ENCODE results near the gene MBD2.

DNA sequence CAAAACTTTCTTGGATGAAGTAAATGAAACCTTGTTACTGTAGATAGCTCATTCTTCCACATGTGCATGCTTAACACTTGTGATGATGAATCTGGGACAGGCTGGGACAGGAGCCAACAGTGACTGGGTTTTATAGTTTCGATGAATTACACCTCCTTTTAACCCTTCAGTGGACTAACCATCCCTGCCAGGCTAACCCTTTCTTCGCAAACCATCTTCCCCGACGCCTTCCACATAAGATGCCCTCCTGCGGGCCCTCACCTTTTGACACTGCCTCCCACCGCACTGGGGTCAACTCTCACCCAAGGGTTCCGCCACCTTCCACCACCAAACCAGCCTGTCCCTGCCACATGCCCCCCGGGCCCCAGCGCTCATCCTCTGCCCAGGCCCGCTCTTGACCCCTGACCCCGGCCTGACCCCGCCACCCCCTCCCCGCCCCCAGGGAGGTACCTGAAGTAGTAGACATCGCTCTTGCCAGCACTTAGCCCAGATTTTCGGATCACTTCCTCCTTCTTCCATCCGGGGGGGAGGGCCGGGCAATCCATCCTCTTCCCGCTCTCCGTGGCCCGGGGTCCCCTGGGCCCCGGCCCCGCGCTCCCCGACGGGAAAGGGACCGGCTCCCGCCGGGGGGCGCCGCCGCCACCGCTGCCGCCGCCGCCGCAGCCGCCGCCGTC lies 764 bp downstream of the MBD2 start:
- TF ChIP-seq EP300 (IDR thresholded peaks at IDR 0.05; ENCODE audit: borderline replicate concordance), result no peak
- TF ChIP-seq RAD21 (IDR thresholded peaks at IDR 0.05; ENCODE audit: low read depth), result no peak
- TF ChIP-seq CREB1 (IDR thresholded peaks at IDR 0.05; ENCODE audit: low read depth), result no peak
- TF ChIP-seq, protein P1, sequence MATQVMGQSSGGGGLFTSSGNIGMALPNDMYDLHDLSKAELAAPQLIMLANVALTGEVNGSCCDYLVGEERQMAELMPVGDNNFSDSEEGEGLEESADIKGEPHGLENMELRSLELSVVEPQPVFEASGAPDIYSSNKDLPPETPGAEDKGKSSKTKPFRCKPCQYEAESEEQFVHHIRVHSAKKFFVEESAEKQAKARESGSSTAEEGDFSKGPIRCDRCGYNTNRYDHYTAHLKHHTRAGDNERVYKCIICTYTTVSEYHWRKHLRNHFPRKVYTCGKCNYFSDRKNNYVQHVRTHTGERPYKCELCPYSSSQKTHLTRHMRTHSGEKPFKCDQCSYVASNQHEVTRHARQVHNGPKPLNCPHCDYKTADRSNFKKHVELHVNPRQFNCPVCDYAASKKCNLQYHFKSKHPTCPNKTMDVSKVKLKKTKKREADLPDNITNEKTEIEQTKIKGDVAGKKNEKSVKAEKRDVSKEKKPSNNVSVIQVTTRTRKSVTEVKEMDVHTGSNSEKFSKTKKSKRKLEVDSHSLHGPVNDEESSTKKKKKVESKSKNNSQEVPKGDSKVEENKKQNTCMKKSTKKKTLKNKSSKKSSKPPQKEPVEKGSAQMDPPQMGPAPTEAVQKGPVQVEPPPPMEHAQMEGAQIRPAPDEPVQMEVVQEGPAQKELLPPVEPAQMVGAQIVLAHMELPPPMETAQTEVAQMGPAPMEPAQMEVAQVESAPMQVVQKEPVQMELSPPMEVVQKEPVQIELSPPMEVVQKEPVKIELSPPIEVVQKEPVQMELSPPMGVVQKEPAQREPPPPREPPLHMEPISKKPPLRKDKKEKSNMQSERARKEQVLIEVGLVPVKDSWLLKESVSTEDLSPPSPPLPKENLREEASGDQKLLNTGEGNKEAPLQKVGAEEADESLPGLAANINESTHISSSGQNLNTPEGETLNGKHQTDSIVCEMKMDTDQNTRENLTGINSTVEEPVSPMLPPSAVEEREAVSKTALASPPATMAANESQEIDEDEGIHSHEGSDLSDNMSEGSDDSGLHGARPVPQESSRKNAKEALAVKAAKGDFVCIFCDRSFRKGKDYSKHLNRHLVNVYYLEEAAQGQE (IDR thresholded peaks at IDR 0.05; ENCODE audit: low read depth), result no peak
- TF ChIP-seq EGR1 (IDR thresholded peaks at IDR 0.05), result no peak
- peak; percentile 30; the same call in 1 of the 2 replicates for TF ChIP-seq MAX (IDR thresholded peaks at IDR 0.05)
- no peak for TF ChIP-seq FOXM1 (IDR thresholded peaks at IDR 0.05; ENCODE audit: borderline replicate concordance, low read depth)
- TF ChIP-seq TEAD4 (IDR thresholded peaks at IDR 0.05), result no peak
- TF ChIP-seq NFIC (IDR thresholded peaks at IDR 0.05), result peak; percentile 76
- no peak for TF ChIP-seq CEBPB (IDR thresholded peaks at IDR 0.05)
- TF ChIP-seq TCF12 (IDR thresholded peaks at IDR 0.05; ENCODE audit: low read depth), result no peak

Measured in Ishikawa (cell line).